HG03103 (cell line): ENCODE data around the gene ACSS1.
A peak's percentile ranks its signal among the peaks of the same experiment; 100 is the strongest.

Experiments used
- ATAC-seq: cut with Tn5 transposase; IDR thresholded peaks from one replicate; pipeline ENCODE4 v1.9.1; 2021; ENCODE audit warnings: low read depth; ENCODE audit not compliant: unreplicated experiment

Gene ACSS1

DNA sequence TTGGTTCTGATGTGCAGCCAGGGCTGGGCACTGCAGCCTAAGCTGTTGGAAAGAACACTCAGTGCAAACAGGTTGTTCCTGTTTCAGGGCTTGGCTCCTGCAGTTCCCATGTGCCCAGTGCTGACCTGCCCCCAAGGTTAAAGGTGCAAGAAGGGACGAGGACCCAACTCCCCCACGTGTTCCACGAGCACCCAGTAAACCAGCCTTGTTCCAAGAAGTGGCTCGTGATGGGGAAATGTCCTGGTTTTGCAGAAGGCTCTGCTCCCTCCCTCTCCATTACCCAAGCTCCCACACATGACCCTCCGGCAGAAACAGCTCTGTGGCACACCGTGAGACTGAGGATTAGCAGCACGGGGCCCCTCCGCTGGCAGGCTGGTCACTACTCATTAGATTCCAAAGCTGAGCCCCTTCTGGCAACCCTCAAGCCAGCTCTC lies 9.4 kb downstream of the ACSS1 start:
- no peak for ATAC-seq

DNA sequence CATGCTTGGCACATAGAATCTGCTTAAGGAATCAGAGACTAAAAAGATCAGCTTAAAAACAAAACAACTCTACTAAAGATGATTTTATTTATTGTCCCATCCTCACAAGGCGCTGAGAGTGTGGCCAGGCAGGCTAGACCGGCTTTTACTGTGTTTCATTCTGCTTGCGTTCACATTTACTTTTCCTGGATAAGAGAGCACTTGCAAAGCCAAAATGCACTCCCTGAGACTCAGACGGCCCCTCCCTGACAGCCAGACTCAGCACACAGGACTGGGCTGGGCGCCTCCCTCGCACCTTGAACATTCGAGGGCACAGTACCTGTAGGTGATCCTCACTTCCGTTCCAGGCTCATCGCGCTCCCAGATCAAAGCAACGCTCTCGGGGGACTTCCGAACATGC lies 10.2 kb downstream of the ACSS1 start:
- no peak for ATAC-seq

GRCh38 chr20:25046736-25047666 lies 10.9 kb downstream of the ACSS1 start:
- no peak for ATAC-seq

- no peak for ATAC-seq
These were observed 11.7 kb downstream of the ACSS1 start for GRCh38 chr20:25046181-25046641.

- no peak for ATAC-seq
These were observed 12.6 kb downstream of the ACSS1 start for GRCh38 chr20:25045343-25045712.

DNA sequence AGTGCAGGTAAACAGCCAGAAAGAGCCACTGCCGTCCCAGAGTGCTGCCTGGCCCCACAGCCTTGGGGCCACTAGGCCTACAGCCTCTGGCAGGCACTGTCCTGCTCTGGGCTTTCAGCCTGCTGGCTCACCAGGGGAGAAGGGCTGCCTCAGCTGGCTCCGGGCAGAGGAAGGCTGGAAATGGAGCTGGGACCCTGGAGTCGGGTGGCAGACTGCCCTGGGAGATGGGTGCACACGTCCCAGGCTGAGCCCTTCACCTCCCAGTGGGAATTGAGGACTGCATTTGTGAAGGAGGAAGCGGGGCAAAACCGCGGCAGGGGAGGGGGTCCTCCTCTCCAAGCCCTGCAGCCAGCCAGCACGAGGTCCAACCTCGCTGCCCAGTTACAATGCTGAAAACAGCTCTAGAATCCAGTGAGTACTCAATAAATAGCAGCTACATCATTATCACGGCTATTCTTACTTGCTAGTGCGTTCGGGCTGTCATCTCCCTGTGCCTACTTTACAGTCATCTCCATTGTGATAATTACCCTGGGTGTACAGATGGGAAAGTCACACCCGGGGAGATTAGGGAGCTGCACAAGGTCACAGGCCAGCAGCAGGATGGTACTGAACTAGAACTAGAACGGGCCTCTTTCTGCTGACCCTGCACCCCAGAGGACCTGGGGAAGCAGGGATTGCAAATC lies 13.1 kb downstream of the ACSS1 start:
- ATAC-seq = no peak

DNA sequence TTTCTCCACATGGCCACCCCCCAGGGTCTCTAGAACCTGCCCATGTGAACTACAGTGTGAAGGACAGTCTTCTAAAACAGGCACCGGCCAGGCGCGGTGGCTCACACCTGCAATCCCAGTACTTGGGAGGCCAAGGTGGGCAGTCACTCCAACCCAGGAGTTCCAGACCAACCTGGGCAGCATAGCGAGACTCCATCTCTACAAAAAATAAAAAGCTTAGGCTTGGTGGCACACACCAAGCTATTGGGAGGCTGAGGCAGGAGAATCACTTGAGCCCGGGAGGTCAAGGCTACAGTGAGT lies 13.7 kb downstream of the ACSS1 start:
- ATAC-seq = no peak

DNA sequence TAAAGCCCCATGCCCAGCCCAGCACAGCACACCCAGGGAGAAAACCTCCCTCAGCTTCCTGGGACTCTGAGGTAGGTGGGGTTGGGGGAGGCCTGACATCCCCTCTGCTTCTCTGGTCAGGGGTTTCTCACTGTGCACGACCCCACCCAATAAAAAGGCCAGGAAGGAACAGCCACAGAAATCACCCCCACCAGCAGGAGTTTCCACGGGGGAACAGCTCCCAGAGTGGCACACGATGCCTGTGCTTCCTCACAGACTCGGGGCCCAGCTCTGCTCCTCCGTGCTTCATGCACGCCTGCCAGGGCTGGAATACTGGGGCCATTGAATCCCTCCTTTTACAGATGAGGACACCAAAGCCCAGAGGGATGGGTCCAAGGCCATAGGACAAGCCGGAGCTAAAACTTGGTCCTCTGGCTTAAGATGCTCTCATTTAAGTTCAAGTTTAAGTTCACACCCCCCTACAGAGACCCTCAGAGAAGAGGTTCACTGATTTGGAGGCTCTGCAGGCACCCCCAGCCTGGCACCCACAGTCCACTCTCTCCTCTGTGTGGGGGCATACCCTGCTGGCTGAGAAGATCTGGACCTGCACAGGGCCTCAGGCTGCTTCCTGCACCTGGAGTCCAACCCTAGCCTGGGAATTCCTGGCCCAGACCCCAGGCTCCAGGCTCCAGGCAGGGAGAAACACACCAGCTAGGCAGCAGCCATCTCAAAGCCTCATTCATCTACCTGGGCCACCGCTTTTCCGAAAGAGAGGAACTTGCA lies 14.3 kb downstream of the ACSS1 start:
- no peak for ATAC-seq

DNA sequence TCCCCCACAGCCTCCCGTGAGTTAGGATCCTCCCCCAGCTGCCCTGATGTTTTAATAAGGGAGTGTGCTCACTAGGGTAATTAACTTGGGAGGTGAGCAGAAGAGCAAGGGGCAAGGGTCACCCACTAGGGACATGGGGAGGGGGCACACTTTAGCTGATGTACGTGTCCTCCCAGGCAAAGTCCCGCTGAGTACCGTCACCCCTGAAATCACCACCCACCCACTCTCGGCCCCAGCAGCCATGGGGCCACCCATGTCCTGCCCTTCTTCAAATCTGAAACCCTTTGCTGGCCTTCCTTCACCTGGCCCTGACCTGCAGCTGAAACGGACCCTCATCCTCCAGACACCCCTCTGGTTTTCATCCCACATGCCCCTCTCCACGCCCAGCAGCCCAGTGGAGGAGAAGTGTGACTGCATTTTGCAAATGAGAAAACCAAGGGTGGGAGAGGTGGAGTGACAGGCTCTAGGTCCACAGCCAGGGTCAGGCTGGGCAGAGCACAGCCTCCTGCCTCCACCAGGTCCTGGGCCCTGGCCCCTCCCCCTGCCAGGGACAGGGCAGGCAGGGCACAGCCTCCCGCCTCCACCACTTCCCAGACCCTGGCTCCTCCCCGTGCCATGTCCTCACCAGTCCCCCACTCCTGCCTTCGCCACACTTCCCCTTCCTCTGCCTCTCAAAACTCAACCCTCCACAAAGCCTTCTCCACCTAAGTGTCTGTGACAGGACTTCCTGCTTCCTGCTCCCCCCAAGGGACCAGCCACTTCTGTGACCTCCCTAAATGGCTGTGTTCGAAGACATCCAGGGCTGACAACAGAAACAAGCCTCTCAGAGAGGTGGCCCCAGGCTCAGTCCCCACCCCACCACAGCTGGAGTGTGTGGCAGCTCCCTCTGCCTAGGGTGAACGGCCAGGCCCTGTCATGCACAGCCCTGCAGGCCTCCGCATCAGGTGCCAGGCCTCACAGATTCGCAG lies 15.1 kb downstream of the ACSS1 start:
- ATAC-seq = peak; percentile 82

DNA sequence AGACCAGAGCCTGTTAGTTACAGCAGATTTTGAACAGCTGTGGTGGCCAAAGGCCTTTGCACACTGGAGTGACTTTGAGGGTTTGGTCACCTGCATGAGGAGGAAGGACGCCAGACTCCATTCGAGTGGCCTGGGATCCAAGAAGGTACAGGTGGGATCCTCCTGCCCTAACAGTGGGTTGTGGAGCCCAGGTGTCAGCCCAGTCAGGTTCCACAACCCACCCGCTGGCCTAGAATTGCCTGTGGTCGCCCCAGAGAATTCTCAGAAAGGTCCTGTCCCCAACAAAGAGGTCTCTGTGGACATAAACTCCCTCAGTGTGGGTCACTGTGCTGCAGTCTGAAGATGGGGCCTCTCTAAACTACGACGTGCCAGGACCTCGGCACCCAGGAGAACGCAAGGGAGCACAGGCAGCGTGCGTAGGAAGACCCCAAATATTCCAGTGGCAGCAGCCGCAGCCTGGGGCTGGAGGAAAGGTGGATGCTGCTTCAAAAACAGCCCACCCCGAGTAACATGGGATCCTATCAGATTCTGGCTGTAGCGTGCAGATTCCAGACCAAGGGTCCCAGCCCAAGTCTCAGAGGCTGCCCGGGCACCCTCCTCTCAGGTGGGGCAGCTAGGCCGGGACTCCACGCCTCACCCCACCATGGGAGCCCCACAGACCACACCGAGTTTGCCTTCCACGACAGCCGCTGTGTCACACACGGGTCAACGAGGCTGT lies 16.0 kb downstream of the ACSS1 start:
- ATAC-seq = no peak

- no peak for ATAC-seq
These were observed 17.5 kb downstream of the ACSS1 start for GRCh38 chr20:25040438-25040831.

DNA sequence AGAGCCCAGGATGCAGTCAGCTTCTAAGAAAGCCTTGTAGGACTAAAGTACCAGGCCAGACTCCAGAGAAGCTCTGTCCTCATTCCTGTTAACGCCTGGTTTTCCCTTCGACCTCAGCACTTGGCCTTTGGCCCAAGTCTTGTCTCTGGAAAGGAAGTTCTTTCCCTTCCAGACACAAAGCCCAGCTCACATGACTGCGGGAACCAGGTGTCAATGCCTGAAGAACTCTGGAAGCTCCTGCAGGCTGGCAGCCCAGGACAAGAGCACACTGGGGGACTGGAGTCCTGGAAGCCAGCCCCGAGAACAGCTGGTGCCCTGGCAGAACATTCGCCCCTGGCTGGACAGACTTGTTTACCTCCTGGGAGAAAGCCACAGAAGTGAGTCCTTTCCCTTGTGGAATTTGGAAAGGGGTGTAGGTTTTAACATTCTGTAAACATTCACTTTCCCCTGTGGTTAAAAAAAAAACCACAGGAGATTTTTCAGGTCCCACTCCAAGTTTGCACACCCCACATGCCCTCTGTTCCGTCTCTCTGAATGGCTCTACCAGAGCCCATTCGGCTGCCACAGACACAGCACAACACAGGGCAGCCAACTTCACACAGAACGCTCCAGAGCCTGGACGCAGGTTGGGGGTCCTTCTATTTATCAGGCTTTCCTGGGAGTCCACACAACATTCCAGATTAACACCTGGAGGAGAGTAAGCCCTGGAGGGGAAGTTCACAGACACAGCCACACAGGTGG lies 18.1 kb downstream of the ACSS1 start:
- ATAC-seq = no peak

DNA sequence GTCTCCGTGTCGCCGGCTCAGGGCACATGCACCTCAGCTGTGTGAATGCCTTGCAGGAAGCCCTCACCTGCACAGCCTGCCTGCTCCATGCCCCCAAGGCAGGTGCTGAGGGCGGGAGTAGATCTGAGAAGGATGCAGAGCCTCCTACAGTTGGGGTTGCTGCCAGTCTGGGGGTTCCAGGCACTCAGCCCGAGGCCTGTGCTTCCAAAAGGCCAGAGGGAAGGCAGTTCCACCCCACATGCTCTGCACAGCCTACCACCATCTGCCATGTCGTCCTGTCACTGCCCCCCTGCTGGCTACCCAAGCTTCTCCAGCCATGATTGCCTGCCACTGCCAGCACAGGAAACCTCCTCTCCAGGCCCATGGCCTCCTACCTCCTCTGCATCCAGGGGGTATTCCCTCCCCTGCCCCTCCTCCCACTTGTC lies 19.3 kb downstream of the ACSS1 start:
- ATAC-seq = no peak

- no peak for ATAC-seq
These were observed 19.9 kb downstream of the ACSS1 start for GRCh38 chr20:25038103-25038410.

DNA sequence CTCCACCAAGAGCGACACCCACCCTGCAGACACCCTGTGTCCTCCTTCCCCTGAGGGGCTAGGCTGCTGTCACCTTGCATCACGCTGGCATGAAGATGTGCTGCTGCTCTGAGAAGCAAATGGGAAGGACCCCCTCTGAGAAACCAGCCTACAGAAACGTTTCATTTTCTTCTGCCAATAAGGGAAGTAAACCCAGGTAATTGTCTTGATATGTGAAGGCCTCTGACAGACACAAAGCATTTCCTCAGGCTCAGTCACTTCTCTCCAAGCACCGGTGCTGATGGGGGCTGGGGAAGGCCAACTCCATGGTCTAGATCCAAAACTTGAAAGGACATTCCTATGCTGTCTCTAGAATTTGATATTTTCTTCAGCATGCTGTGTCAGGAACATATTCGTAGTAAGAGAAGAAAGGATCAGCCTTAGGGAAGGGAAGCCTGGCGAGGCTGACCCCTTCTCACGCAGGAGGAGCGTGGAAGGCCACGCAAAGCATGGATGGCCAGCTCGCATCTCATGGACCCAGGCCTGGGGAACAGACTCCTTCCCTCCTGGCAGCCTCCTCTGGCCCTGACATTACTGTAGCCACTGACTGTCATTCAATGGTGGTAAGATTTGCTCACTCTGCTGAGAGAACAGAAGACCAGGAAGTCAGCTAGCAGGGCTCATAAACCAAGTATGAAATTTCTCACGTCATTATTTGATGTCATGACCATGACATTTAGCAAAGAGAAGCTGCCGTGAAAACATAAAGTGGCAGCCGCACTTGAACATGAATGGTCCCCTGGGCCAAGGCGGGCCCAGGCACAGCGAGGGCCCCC lies 20.4 kb downstream of the ACSS1 start:
- no peak for ATAC-seq

GRCh38 chr20:25036331-25036936 lies 21.5 kb downstream of the ACSS1 start:
- no peak for ATAC-seq

DNA sequence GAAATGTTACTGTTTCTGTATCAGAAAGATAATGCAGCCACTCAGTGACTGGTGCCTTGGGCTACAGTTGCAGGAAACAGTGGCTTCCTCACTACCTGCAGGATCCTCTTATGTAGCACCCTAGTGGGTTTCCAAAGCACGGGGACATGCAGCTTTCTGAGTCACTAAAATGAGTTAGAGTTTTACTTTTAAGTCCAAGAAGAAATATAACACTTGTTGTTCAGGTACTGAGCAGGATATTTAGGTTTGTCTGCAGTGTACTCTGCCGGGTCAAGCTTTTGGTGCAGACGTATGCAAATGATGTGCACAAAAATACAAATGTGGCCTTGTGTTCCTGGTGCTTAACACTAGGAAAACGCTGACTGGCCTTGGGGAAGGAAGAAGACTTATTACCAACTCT lies 22.0 kb downstream of the ACSS1 start:
- no peak for ATAC-seq

DNA sequence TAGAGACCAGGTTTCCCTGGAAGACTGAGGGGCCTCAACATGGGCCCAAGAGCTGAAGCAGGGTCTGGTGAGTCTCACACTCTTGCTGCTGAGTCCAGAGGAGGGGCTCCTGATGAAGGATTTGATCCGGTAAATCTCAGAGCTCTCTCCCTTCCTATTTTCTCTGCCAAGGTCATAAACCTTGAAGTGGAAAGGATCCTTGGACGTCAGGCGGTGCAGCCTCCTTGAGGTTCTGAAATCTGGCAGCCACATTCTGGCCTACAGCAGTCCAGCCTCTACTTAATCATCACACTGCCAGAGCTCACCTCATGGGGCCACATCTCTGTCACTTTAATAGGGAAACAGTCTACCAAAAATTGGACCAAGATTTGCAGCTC lies 24.0 kb downstream of the ACSS1 start:
- ATAC-seq = no peak
